Iris pigment epithelial cell (primary cell): Measurements from ENCODE around the gene PRDX3.

ENCODE experiments used
- DNase-seq: peaks from one replicate; pipeline ENCODE4 v3.0.0-alpha.2; 2011; ENCODE audit warnings: low read depth

PRDX3 gene

GRCh38 chr10:119178372-119179119, at the start of gene PRDX3:
Gene PRDX3 (minus strand): TSS chr10:119178812. CDS start chr10:119178790, 22 bp downstream.
- DNase-seq: peak; percentile 89

- no peak for DNase-seq
Observed at GRCh38 chr10:119227825-119228224, 49.2 kb upstream of the PRDX3 start.

DNA sequence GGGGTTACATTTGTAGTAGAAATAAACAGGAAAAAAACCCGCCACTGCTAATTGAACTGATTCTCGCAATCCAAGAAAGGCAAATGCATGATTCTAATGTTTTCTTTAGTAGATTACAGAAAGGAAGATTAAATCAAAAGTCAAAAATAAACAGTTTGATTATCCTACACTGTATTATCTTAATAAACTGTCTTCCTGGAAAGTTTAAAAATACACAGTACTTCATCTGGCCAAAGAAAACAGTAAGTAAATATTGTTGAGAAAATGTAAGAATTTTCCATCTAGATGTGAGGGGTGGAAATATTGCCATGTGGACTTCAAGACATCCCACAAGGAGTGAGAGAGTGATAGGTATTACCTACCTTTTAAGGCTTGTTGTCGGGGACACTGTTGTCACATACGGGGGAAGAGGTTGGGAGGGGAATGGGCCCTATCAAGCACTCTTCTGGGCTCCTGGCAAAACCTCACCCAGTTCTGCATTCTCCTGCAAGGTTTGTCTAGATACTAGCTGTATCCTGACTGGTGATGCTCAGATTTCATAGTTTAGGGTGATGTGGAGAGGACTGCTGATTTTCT, 46.6 kb upstream of the PRDX3 start:
- DNase-seq: no peak

- no peak for DNase-seq
Observed at GRCh38 chr10:119222966-119223386, 44.4 kb upstream of the PRDX3 start.

GRCh38 chr10:119222537-119222936, 43.9 kb upstream of the PRDX3 start:
- DNase-seq: no peak

DNA sequence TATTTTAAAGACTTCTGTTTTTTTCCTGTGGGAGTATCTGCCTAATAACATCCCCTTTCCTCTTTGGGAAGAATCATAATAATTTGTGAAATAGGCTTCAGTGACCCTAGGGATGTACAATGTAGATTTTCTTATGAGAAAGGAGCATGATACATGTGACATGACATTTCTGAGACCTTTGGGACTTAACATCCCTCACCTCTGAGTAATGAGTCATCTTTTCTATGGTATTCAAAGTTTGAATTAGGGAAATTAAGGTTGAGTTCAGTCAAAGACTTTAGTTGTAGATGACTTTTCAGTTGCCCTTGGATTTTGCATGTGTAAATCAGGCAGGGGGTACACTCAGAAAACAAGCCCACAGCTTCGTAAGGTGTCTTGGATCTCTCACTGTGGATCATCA, 43.1 kb upstream of the PRDX3 start:
- no peak for DNase-seq

GRCh38 chr10:119221201-119221600, 42.6 kb upstream of the PRDX3 start:
- DNase-seq: no peak

DNA sequence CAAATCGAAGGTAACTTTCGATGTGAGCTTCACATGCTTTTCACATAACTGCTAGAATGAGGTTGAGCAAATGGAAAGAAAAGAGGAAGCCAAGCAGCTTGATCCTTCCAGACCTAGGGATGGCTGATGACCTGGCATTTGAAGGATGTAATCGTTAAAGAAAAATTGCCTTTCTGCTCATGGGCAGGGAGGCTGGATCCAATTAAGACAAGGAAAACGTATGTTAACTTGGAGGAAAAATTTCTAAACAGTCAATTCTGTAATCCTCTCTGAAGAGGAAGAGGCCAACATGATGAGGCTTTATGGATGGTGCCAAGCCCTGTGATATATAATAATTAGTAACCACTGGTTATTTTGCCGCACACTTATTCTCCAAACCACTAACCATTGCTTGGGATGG, 41.3 kb upstream of the PRDX3 start:
- no peak for DNase-seq

DNA sequence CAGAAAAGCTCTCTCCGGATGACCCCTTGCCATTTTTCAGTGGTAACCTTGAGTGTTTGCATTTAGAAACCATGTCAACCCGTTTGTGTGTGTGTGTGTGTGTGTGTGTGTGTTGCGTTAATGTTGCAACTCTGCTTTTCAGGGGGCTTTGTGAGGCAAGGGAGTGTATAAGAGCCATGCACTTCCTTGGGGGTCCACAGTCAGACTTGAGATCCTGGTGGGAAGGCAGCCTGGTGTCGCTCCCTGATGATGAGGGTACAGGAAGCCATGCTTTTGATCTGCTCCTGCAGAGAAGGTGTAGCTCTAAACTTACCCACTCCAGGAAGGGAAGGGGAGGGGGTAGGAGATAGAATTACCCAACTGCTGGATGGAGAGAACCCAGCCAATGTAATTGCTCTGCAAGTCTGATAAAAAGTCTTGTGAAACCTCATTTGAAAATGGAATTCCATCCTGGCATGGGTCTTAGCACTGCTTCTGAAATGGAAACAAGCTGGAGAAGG, 39.4 kb upstream of the PRDX3 start:
- peak; percentile 63 for DNase-seq

GRCh38 chr10:119217401-119217800, 38.8 kb upstream of the PRDX3 start:
- no peak for DNase-seq

DNA sequence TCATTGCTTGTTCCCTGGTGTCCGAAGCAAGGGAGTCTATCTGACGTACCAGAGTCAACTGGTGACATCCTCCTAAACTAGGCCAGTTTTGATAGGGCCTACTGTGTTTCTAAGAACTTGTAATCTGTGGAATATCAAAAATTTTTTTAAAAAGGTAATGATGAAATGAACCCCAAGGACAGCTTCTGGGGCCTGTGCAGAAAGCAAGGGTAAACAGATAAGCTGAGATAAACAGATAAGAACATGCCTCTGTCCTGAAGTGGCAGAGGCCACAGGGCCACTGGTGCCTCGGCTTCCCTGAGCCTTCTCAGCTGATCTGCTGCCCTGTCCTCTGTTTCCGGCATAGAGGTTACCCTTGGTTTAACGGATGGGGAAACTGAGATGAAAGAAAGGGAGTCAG, 37.5 kb upstream of the PRDX3 start:
- no peak for DNase-seq

GRCh38 chr10:119215371-119215770, 36.8 kb upstream of the PRDX3 start:
- no peak for DNase-seq

GRCh38 chr10:119211625-119212441, 33.2 kb upstream of the PRDX3 start:
- peak; percentile 63 for DNase-seq

DNA sequence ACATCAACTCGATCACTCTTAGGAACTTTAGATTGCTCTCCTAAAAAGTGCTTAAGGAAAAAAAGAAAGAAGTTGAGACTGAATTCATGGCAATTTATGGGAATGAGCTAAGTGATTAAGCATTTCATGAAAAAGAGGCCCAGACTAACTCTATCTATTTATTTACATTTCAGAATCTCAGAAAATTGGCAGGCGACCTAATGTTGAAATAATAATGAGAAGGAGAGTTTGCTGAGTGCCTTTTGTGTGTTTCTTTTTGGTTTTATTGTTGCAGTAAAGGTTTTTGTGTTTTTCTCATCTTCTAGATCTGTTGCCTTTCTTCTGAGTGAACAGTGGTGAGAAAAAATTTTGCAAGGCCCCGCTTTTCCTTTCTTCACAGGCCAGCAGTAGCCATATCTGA, 32.6 kb upstream of the PRDX3 start:
- DNase-seq: peak; percentile 90

- no peak for DNase-seq
Observed at GRCh38 chr10:119210633-119211032, 32.0 kb upstream of the PRDX3 start.

DNA sequence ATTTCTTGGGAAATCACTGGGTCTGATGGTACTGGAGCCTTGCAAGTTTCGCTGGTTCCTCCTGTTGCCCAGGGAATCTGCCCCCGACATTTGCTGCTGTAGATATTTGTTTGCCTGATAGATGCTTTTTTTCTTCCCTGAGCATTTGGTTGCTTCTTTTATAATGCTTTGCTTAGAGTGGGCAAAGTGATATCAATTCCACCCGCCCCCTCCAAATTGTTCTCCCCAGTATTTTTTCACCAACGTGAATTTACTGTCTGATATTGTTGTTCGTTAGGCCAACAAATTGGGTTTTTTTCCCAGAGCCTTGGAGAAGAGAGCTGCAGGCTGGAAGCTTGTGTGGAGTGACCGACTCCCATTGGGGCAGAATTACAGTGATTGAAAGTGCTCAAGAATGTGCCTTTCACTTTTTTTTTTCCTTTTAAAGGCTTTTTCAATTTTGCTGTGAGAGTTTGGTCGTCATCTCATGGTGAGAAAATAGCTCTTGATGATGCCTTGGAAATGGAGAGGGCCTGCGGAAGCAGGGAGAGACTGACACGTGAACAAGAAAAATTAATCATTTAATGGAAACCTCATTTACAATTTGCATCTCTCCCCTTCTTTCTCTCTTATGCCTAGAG, 31.2 kb upstream of the PRDX3 start:
- DNase-seq: peak; percentile 44

GRCh38 chr10:119209035-119209735, 30.6 kb upstream of the PRDX3 start:
- DNase-seq: peak; percentile 79

- DNase-seq: peak; percentile 48
Observed at GRCh38 chr10:119208553-119208940, 29.9 kb upstream of the PRDX3 start.

GRCh38 chr10:119207713-119208552, 29.3 kb upstream of the PRDX3 start:
- peak; percentile 69 for DNase-seq

- DNase-seq: peak; percentile 98
Observed at GRCh38 chr10:119207366-119207666, 28.7 kb upstream of the PRDX3 start, which contains the start of gene GRK5. Gene GRK5 (plus strand): TSS chr10:119207571. CDS start chr10:119207918, 347 bp downstream.
